Measurements from ENCODE around the gene PDE11A. TPM values are rescaled to one million over a fixed set of nuclear protein-coding genes. Genes with fewer than 3 reads are reported as not detected.

PDE11A gene
- total RNA-seq, 2 donors from 2014 or later: 2.6 to 3.2 TPM

DNA sequence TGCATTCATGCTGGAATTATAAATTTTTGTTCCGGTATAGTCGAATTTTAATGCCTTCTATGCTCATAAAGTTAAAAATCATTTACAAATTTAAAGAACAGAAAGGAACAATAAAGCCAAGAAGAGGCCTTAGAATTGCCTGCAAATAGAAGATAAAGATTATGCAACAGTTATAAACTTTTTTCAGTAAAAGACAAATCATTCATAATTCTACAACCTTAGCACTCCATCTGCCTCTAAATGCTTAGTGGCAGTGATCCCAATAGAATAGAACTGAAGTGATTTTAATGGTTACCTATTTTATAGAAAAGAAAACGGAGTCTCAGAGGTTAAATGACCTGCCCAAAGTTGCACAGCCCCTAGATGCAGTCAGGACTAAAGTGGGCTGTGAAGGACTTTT lies 468.8 kb downstream of the PDE11A start:
- peak overlapping the region; percentile 14 for H3K27ac ChIP-seq
- no peak overlapping the region for H3K4me3 ChIP-seq
- no peaks in the 10 kb centered on the region for H3K27me3 ChIP-seq
- H3K4me1 ChIP-seq: peaks cover 3% of the 10 kb centered on the region
- H3K9me3 ChIP-seq: no peaks in the 10 kb centered on the region
- no peaks in the 10 kb centered on the region for H3K36me3 ChIP-seq
- no peak for DNase-seq
- H3K9ac ChIP-seq (ENCODE audit: low read depth in 2 of 2, low read length in 2 of 2): peak overlapping the region in 1 of 2 donors; percentile 48
- TF ChIP-seq, protein P1, sequence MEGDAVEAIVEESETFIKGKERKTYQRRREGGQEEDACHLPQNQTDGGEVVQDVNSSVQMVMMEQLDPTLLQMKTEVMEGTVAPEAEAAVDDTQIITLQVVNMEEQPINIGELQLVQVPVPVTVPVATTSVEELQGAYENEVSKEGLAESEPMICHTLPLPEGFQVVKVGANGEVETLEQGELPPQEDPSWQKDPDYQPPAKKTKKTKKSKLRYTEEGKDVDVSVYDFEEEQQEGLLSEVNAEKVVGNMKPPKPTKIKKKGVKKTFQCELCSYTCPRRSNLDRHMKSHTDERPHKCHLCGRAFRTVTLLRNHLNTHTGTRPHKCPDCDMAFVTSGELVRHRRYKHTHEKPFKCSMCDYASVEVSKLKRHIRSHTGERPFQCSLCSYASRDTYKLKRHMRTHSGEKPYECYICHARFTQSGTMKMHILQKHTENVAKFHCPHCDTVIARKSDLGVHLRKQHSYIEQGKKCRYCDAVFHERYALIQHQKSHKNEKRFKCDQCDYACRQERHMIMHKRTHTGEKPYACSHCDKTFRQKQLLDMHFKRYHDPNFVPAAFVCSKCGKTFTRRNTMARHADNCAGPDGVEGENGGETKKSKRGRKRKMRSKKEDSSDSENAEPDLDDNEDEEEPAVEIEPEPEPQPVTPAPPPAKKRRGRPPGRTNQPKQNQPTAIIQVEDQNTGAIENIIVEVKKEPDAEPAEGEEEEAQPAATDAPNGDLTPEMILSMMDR (IDR thresholded peaks at IDR 0.05): no peak
- intact Hi-C loops (cut with DNase I): loop anchor here (5.0 kb wide), 2 partner anchors 116 to 266 kb away; no protein-coding TSS in a partner anchor

DNA sequence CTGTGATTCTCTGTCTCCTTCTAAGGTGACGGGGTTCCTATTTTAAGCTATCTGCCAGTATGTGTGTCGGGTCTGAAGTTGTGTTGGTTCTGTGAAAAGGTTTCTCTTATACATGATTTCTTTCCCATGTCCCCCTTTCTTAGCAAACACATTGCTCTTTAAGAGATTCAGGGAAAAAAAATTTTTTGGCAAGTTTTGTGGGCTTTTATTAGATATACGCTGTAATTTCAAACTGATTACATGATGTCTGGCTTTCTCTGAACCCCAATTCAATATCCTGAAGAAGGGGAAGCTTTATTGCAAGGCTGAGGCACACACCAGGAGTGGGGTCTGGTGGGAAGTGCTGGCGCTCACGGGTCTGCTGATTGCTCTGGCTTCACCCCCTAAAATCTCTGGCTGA lies 469.4 kb downstream of the PDE11A start:
- no peak for DNase-seq
- Histone ChIP-seq H3K4me1 (peaks cover 3% of the 10 kb centered on the region), H3K4me3 (no peak overlapping the region), H3K9ac (ENCODE audit: low read depth in 2 of 2, low read length in 2 of 2) (peak overlapping the region in 1 of 2 donors; percentile 51), H3K36me3 (no peaks in the 10 kb centered on the region), H3K27ac (peak overlapping the region; percentile 14), H3K9me3 (no peaks in the 10 kb centered on the region), H3K27me3 (no peaks in the 10 kb centered on the region)
- TF ChIP-seq, protein P1 (IDR thresholded peaks at IDR 0.05): no peak
- intact Hi-C loops (cut with DNase I): loop anchor here (5.0 kb wide), 2 partner anchors 116 to 266 kb away; no protein-coding TSS in a partner anchor

DNA sequence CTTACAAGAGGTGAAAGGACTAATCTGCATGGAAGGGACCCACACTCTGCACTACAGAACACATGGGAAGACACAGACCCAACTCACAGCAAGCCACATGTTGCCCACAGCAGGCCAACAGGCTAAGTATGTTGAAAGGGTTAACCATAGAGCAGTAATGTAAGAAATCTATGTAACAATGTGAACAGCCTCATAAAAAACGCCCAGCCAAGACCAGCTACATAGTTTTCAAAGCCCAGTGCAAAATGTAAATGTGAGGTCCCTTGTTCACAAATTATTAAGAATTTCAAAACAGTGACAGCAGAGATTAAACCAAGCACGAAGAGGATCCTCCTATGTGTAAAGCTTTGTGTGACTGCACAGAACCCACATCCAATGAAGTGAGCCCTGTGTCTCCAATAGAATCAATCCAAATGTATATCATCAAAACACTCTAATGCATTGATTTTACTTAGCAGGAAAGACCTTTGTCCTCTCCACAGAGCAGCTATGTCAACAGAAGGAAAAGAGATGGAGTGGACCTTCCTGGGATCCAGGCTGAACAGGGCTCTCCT lies 469.9 kb downstream of the PDE11A start:
- Histone ChIP-seq H3K9me3 (no peaks in the 10 kb centered on the region), H3K27me3 (no peaks in the 10 kb centered on the region), H3K27ac (no peak overlapping the region), H3K4me1 (peaks cover 3% of the 10 kb centered on the region), H3K9ac (ENCODE audit: low read depth in 2 of 2, low read length in 2 of 2) (peak overlapping the region in 1 of 2 donors; percentile 51), H3K4me3 (no peak overlapping the region), H3K36me3 (no peaks in the 10 kb centered on the region)
- TF ChIP-seq, protein P1 (IDR thresholded peaks at IDR 0.05): no peak
- intact Hi-C loops (cut with DNase I): loop anchor here (5.0 kb wide), 2 partner anchors 115 to 265 kb away; no protein-coding TSS in a partner anchor
- DNase-seq: peak; percentile 39

DNA sequence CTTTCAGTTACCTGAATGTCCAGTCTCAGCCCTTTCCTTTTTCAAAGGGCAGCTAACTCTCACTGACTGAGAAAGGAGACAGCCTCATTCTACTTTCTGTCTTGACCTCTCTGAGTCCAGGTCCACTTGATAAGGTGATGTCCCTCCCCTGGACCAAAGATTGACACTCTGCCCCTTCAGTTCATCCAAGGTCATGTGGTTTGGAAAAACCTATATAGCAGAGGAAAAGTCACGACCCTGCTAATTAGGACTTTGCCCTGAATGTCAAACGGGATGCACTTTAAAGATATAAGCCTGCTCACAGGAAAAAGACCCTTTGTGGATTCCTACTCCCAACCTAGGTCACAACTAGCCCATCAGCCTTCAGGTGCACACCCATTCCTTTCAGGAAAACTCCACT lies 471.7 kb downstream of the PDE11A start:
- H3K4me3 ChIP-seq: no peak overlapping the region
- H3K9me3 ChIP-seq: no peaks in the 10 kb centered on the region
- intact Hi-C loops (cut with DNase I): loop anchor here (5.0 kb wide), 2 partner anchors 114 to 264 kb away; no protein-coding TSS in a partner anchor
- H3K27me3 ChIP-seq: no peaks in the 10 kb centered on the region
- DNase-seq: no peak
- no peak overlapping the region for H3K9ac ChIP-seq (ENCODE audit: low read depth in 2 of 2, low read length in 2 of 2)
- TF ChIP-seq, protein P1 (IDR thresholded peaks at IDR 0.05): no peak
- no peaks in the 10 kb centered on the region for H3K36me3 ChIP-seq
- H3K4me1 ChIP-seq: peaks cover 3% of the 10 kb centered on the region
- no peak overlapping the region for H3K27ac ChIP-seq

DNA sequence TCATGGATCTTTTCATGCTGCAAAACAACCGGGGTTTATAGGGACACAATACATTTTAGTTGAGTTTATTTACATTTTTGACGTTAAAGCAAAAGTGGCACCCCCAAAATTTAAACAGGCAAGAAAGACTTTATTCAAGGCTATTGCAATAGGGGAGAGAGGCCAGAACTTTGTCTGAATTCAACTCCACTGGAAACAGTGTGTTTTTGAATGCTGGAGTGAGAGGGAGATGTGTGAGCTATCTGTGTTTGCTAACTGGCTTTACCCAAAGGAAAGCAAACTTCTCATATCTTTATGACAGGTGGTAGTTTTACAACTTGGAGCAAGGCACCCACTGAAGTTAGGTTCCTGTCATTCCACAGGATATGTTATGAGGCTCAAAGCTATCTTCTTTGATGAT lies 472.6 kb downstream of the PDE11A start:
- Histone ChIP-seq H3K9me3 (no peaks in the 10 kb centered on the region), H3K27me3 (no peaks in the 10 kb centered on the region), H3K9ac (ENCODE audit: low read depth in 2 of 2, low read length in 2 of 2) (no peak overlapping the region), H3K4me3 (no peak overlapping the region), H3K27ac (no peak overlapping the region), H3K4me1 (peaks cover 3% of the 10 kb centered on the region), H3K36me3 (no peaks in the 10 kb centered on the region)
- intact Hi-C loops (cut with DNase I): loop anchor here (5.0 kb wide), 3 partner anchors 43 to 263 kb away; no protein-coding TSS in a partner anchor
- DNase-seq: no peak
- TF ChIP-seq, protein P1 (IDR thresholded peaks at IDR 0.05): no peak
